CD4-positive, alpha-beta memory T cell (primary cell): ENCODE data around the gene UNC13A. TPM values are rescaled to one million over a fixed set of nuclear protein-coding genes. Genes with fewer than 3 reads are reported as not detected.

Source experiments
- CTCF ChIA-PET: fragments of 350-600 bp; sonication (Branson Sonifier 250); formaldehyde crosslinking; loops from one replicate; lab custom pipeline; 2021; ENCODE audit warnings: inconsistent platforms; ENCODE audit not compliant: partially characterized antibody; lab: Charles Lee
- POLR2A ChIA-PET: fragments of 350-600 bp; sonication (Branson Sonifier 250); formaldehyde crosslinking; loops from one replicate; lab custom pipeline; 2021; ENCODE audit not compliant: partially characterized antibody; lab: Charles Lee
- DNase-seq, 5 donors: peaks; one replicate each; pipeline versions ENCODE4 v3.0.0 to v3.0.0-alpha.2; 2020 to 2022; ENCODE audit warnings: mixed read lengths in 1 of 5
- H3K27ac ChIP-seq: one replicate; pipeline ENCODE4 v1.7.0; 2013; ENCODE audit warnings: low read depth, low read length
- H3K27me3 ChIP-seq: 2 replicates; pipeline ENCODE4 v1.7.0; 2013; ENCODE audit warnings: mild to moderate bottlenecking, low read length, moderate library complexity; ENCODE audit not compliant: insufficient read depth
- H3K36me3 ChIP-seq: 2 replicates; pipeline ENCODE4 v1.7.0; 2013; ENCODE audit warnings: mild to moderate bottlenecking, low read length, moderate library complexity; ENCODE audit not compliant: insufficient read depth
- H3K4me1 ChIP-seq: 2 replicates; pipeline ENCODE4 v1.7.0; 2013; ENCODE audit warnings: mild to moderate bottlenecking, low read length, moderate library complexity; ENCODE audit not compliant: insufficient read depth
- H3K4me3 ChIP-seq, 2 donors: one replicate each; pipeline ENCODE4 v1.7.0; 2013; ENCODE audit warnings: low read length in 2 of 2, mild to moderate bottlenecking in 1 of 2
- H3K9me3 ChIP-seq, 2 donors: one replicate each; pipeline ENCODE4 v1.7.0; 2013; ENCODE audit warnings: low read length in 2 of 2, control low read depth in 1 of 2; ENCODE audit not compliant: control insufficient read depth in 1 of 2
- H3K27ac Mint-ChIP-seq, 7 donors: one replicate each; pipeline ENCODE4 v1.8.0; 2020 to 2021; ENCODE audit warnings: mixed read lengths in 7 of 7, mild to moderate bottlenecking in 6 of 7, inconsistent platforms in 3 of 7, moderate library complexity in 3 of 7
- H3K27me3 Mint-ChIP-seq, 2 donors: one replicate each; pipeline ENCODE4 v1.8.0; 2020 to 2021; ENCODE audit warnings: mixed read lengths in 2 of 2
- H3K36me3 Mint-ChIP-seq, 2 donors: one replicate each; pipeline ENCODE4 v1.8.0; 2020 to 2021; ENCODE audit warnings: mixed read lengths in 2 of 2, inconsistent platforms in 1 of 2, mild to moderate bottlenecking in 1 of 2
- H3K4me1 Mint-ChIP-seq, 4 donors: one replicate each; pipeline ENCODE4 v1.8.0; 2020 to 2021; ENCODE audit warnings: mixed read lengths in 4 of 4, mild to moderate bottlenecking in 1 of 4
- H3K4me3 Mint-ChIP-seq, 8 donors: one replicate each; pipeline ENCODE4 v1.8.0; 2020 to 2021; ENCODE audit warnings: mixed read lengths in 8 of 8, mild to moderate bottlenecking in 7 of 8, moderate library complexity in 6 of 8, inconsistent platforms in 3 of 8
- H3K9me3 Mint-ChIP-seq, 8 donors: one replicate each; pipeline ENCODE4 v1.8.0; 2020 to 2021; ENCODE audit warnings: mixed read lengths in 8 of 8, mild to moderate bottlenecking in 5 of 8, inconsistent platforms in 3 of 8, moderate library complexity in 1 of 8
- intact Hi-C: fragments of 100-400 bp; cut with micrococcal nuclease; formaldehyde crosslinking; loops from one replicate; pipeline ENCODE4 v1.15.1; 2023
- polyA plus RNA-seq, 2 donors: library from polyadenylated mRNA; unstranded; fragments of 300-500 nt; fragmentation: Illumina TruSeq; gene quantifications; one replicate each; pipeline ENCODE4 v1.2.3, GENCODE V29; 2021
- total RNA-seq, 2 experiments: library from RNA; stranded (reverse); gene quantifications; one replicate each; pipeline ENCODE4 v1.2.3, GENCODE V29; 2021

UNC13A gene
- total and polyA plus RNA-seq, 4 experiments from 2014 or later = 0.06 to 0.09 TPM; not detected in 2

DNA sequence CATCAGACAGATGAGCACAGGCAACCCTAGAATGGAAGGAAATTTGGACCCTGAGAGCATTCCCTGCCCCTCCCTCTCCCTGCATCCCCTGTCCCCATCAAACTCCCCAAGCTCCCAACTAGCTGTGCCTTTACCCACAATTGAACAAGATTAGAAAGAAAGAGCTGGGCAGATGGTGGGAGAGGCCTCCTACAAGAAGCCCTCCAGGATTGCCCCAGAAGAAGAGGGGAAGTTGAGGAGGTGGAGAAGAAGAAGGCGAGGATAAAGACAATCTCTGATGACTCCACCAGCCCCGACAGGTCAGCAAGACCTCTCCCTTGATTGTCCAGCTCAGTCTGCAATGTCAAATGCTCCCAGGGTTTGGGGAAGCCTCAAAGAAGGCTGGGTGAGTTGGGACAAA is 11.9 kb downstream of the UNC13A start:
- POLR2A ChIA-PET = no interaction called here
- Histone ChIP-seq H3K9me3 (no peaks in the 10 kb centered on the region), H3K4me1 (peaks cover 5% of the 10 kb centered on the region), H3K36me3 (no peaks in the 10 kb centered on the region), H3K27ac (no peak overlapping the region), H3K4me3 (no peak overlapping the region), H3K27me3 (peaks cover 11% of the 10 kb centered on the region)
- no peak overlapping the region for H3K27ac Mint-ChIP-seq
- H3K9me3 Mint-ChIP-seq = peaks cover 0 to 3% (median 0%) of the 10 kb centered on the region in 8 donors
- CTCF ChIA-PET = no interaction called here
- no peak for DNase-seq
- peaks cover 23 to 34% of the 10 kb centered on the region in 2 donors for H3K27me3 Mint-ChIP-seq
- H3K4me3 Mint-ChIP-seq = no peak overlapping the region
- H3K4me1 Mint-ChIP-seq = peaks cover 3 to 12% (median 7%) of the 10 kb centered on the region in 4 donors
- H3K36me3 Mint-ChIP-seq = no peaks in the 10 kb centered on the region
- intact Hi-C loops = no loop called here

DNA sequence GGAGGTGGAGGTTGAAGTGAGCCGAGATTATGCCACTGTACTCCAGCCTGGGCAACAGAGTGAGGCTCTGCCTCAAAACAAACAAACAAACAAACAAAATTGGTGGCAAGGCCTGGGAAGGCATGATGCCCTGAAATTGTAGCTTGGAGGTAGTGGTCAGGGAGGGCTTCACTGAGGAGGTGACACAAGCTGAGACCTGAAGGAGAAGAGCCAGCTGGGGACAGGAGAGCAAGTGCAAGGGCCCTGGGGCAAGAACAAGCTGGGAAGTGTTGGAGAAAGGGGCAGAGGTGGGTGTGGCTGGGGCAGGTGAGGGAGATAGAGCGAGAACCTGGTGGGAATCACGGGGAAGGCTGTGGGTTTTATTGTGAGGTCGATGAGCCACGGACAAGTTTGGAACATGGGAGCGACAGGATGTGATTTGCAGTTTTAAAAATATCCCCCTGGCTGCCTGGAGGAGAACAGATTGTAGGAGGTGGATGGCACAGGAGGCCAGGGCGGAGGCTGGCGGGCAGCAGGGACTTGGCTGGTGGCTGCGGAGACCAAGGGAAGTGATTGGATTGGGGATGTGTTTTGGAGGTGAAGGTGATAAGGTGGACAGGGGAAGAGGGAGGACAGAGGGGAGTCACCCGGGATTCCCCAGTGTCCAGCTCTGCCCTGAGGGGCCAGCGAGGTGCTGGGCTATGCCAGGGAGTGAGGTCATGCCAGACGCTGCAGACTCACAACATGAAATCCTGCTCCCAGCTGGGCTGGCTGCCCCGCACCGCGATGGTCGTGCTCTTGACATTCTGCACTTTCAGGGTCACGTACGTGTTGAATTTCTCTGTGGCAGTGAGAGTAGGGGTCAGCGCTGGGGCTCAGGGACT is 14.0 kb downstream of the UNC13A start:
- Mint-ChIP-seq H3K36me3 (no peaks in the 10 kb centered on the region), H3K27me3 (peaks cover 12 to 22% of the 10 kb centered on the region in 2 donors), H3K4me3 (no peak overlapping the region), H3K27ac (no peak overlapping the region), H3K9me3 (peaks cover 0 to 3% (median 0%) of the 10 kb centered on the region in 8 donors), H3K4me1 (peaks cover 0 to 2% (median 0%) of the 10 kb centered on the region in 4 donors)
- no peak for DNase-seq
- Histone ChIP-seq H3K9me3 (no peaks in the 10 kb centered on the region), H3K27ac (no peak overlapping the region), H3K4me3 (no peak overlapping the region), H3K36me3 (no peaks in the 10 kb centered on the region), H3K27me3 (no peaks in the 10 kb centered on the region), H3K4me1 (no peaks in the 10 kb centered on the region)
- ChIA-PET POLR2A (no interaction called here), CTCF (no interaction called here)
- intact Hi-C loops = no loop called here

DNA sequence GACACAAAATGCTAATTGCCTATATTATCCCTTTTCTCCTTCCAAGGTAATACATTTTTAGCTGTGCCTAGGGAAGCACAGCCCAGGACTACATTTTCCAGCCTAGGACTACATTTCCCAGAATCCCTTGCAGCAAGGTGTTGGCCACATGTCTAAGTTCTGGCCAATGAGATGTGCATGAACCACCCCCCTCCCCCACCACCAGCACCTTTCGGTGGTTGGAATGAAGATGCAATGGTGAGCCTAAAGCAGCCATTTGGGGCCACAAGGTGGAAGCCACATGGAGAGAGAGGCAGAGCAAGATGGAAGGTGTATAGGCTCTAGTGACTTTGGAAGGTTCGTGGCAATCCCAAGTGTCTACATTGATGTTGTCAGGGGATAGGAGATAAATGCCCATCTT is 16.2 kb downstream of the UNC13A start:
- H3K27ac Mint-ChIP-seq = no peak overlapping the region
- no peaks in the 10 kb centered on the region for H3K4me1 ChIP-seq
- no peaks in the 10 kb centered on the region for H3K36me3 ChIP-seq
- H3K27ac ChIP-seq = no peak overlapping the region
- H3K27me3 ChIP-seq = no peaks in the 10 kb centered on the region
- H3K36me3 Mint-ChIP-seq = no peaks in the 10 kb centered on the region
- peaks cover 9 to 13% of the 10 kb centered on the region in 2 donors for H3K27me3 Mint-ChIP-seq
- peaks cover 0 to 3% (median 0%) of the 10 kb centered on the region in 8 donors for H3K9me3 Mint-ChIP-seq
- ChIA-PET POLR2A (no interaction called here), CTCF (no interaction called here)
- no peaks in the 10 kb centered on the region for H3K4me1 Mint-ChIP-seq
- no peak overlapping the region for H3K4me3 Mint-ChIP-seq
- H3K9me3 ChIP-seq = no peaks in the 10 kb centered on the region
- peak in 1 of 5 donors; percentile 7 for DNase-seq
- intact Hi-C loops = no loop called here
- H3K4me3 ChIP-seq = no peak overlapping the region

DNA sequence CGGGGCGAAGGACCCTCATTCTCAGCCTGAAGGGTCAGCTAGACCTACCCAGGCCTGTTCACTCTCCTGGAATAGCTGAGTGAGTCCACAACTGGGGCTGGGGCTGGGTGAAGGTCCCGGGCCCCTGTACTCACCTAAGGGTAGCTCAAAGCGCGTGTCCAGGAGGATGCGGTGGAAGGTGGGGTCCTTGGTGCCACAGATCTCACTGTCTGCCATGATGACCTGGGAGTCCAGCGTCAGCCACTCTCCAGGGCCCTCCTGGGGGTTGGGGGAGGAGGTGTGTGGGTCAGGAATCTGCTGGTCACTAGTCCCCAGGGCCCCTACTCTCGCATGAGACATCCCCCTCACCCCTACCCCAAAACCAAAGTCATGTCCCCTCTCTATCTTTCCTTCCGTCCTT is 18.7 kb downstream of the UNC13A start:
- ChIA-PET CTCF (no interaction called here), POLR2A (no interaction called here)
- H3K27me3 ChIP-seq = no peaks in the 10 kb centered on the region
- H3K27ac Mint-ChIP-seq = no peak overlapping the region
- peaks cover 12 to 15% of the 10 kb centered on the region in 2 donors for H3K27me3 Mint-ChIP-seq
- intact Hi-C loops = no loop called here
- H3K27ac ChIP-seq = no peak overlapping the region
- no peaks in the 10 kb centered on the region for H3K4me1 ChIP-seq
- H3K9me3 Mint-ChIP-seq = peaks cover 0 to 22% (median 18%) of the 10 kb centered on the region in 8 donors
- peaks cover 0 to 5% of the 10 kb centered on the region in 2 donors for H3K36me3 Mint-ChIP-seq
- no peaks in the 10 kb centered on the region for H3K4me1 Mint-ChIP-seq
- no peak overlapping the region for H3K4me3 Mint-ChIP-seq
- no peak for DNase-seq
- H3K9me3 ChIP-seq = peaks cover 0 to 5% of the 10 kb centered on the region in 2 donors
- no peaks in the 10 kb centered on the region for H3K36me3 ChIP-seq
- no peak overlapping the region for H3K4me3 ChIP-seq

- no peaks in the 10 kb centered on the region for H3K36me3 ChIP-seq
- Mint-ChIP-seq H3K27me3 (peaks cover 6 to 15% of the 10 kb centered on the region in 2 donors), H3K36me3 (peaks cover 0 to 5% of the 10 kb centered on the region in 2 donors), H3K4me1 (no peaks in the 10 kb centered on the region), H3K4me3 (no peak overlapping the region), H3K9me3 (peaks cover 0 to 30% (median 21%) of the 10 kb centered on the region in 8 donors), H3K27ac (no peak overlapping the region)
- POLR2A ChIA-PET = no interaction called here
- peaks cover 0 to 5% of the 10 kb centered on the region in 2 donors for H3K9me3 ChIP-seq
- H3K27ac ChIP-seq = no peak overlapping the region
- no peaks in the 10 kb centered on the region for H3K4me1 ChIP-seq
- no peaks in the 10 kb centered on the region for H3K27me3 ChIP-seq
- CTCF ChIA-PET = no interaction called here
- intact Hi-C loops = no loop called here
- no peak for DNase-seq
- H3K4me3 ChIP-seq = no peak overlapping the region
Observed at GRCh38 chr19:17665058-17665457, 23.1 kb downstream of the UNC13A start.

DNA sequence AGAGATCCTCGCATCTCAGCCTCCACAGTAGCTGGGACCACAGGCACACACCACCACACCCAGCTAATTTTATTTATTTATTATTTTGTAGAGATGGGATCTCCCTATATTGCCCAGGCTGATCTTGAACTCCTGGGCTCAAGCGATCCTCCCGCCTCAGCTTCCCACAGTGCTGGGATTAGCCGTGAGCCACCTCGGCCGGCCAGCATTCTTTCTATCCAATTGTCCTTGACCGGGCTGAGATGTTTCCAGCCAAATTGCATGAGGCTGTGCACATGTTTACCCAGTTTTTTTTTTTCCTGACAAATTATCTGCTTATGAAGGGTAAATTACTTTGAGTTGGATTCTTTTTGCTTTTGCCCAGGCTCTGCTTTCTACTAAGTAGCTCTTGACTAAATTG is 28.2 kb downstream of the UNC13A start:
- H3K27me3 Mint-ChIP-seq = peaks cover 8 to 21% of the 10 kb centered on the region in 2 donors
- peaks cover 0 to 2% of the 10 kb centered on the region in 2 donors for H3K36me3 Mint-ChIP-seq
- no peaks in the 10 kb centered on the region for H3K27me3 ChIP-seq
- DNase-seq = no peak
- H3K9me3 ChIP-seq = no peaks in the 10 kb centered on the region
- CTCF ChIA-PET = no interaction called here
- no peak overlapping the region for H3K27ac ChIP-seq
- no peak overlapping the region for H3K27ac Mint-ChIP-seq
- no peaks in the 10 kb centered on the region for H3K4me1 Mint-ChIP-seq
- H3K4me1 ChIP-seq = no peaks in the 10 kb centered on the region
- no peak overlapping the region for H3K4me3 ChIP-seq
- peaks cover 0 to 18% (median 10%) of the 10 kb centered on the region in 8 donors for H3K9me3 Mint-ChIP-seq
- H3K36me3 ChIP-seq = no peaks in the 10 kb centered on the region
- no peak overlapping the region for H3K4me3 Mint-ChIP-seq
- POLR2A ChIA-PET = no interaction called here
- intact Hi-C loops = no loop called here

- no peak overlapping the region for H3K27ac Mint-ChIP-seq
- Histone ChIP-seq H3K4me3 (no peak overlapping the region), H3K36me3 (no peaks in the 10 kb centered on the region), H3K4me1 (no peaks in the 10 kb centered on the region), H3K9me3 (no peaks in the 10 kb centered on the region), H3K27ac (no peak overlapping the region), H3K27me3 (no peaks in the 10 kb centered on the region)
- H3K9me3 Mint-ChIP-seq = peaks cover 0 to 6% (median under 1%) of the 10 kb centered on the region in 8 donors
- peaks cover 6 to 21% of the 10 kb centered on the region in 2 donors for H3K27me3 Mint-ChIP-seq
- CTCF ChIA-PET = no interaction called here
- no peak for DNase-seq
- H3K36me3 Mint-ChIP-seq = no peaks in the 10 kb centered on the region
- no peak overlapping the region for H3K4me3 Mint-ChIP-seq
- intact Hi-C loops = no loop called here
- POLR2A ChIA-PET = no interaction called here
- H3K4me1 Mint-ChIP-seq = no peaks in the 10 kb centered on the region
Observed at GRCh38 chr19:17658666-17659065, 29.5 kb downstream of the UNC13A start.
